OCI-LY1 (cell line): ENCODE results near the gene BRD3.

Experiments used
- EZH2 ChIP-seq: fragments of 200-600 bp; sonication (generic), shearing (Covaris generic); IDR thresholded peaks from 2 replicates; pipeline ENCODE4 v1.8.0; 2017; ENCODE audit warnings: borderline replicate concordance, mixed run types, mild to moderate bottlenecking, antibody characterized with exemption, low read length, moderate library complexity, mixed read lengths
- TF ChIP-seq, protein P1 (sequence below): fragments of 200-600 bp; sonication (generic), shearing (Covaris generic); IDR thresholded peaks from 2 replicates; pipeline ENCODE4 v1.5.1; 2017; ENCODE audit warnings: mild to moderate bottlenecking, antibody characterized with exemption, low read length, moderate library complexity, mixed read lengths

DNA sequence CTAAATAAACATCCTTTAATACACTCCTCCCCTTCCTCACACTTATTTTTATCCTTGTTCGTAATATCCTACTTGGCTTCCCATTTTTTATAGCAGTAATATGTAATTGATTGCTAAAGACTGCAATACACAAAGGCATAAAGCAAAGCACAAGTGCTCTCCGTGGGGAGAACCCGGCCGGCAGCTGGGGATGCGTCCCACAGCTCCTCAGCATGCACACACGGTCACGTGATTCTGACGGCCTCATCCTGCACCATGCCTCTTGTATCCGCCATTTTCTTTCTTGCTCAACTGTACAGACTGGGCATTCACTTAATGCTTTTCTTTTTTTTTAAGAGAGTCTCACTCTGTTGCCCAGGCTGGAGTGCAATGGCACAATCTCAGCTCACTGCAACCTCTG lies 39.8 kb downstream of the BRD3 start:
- TF ChIP-seq, protein P1, sequence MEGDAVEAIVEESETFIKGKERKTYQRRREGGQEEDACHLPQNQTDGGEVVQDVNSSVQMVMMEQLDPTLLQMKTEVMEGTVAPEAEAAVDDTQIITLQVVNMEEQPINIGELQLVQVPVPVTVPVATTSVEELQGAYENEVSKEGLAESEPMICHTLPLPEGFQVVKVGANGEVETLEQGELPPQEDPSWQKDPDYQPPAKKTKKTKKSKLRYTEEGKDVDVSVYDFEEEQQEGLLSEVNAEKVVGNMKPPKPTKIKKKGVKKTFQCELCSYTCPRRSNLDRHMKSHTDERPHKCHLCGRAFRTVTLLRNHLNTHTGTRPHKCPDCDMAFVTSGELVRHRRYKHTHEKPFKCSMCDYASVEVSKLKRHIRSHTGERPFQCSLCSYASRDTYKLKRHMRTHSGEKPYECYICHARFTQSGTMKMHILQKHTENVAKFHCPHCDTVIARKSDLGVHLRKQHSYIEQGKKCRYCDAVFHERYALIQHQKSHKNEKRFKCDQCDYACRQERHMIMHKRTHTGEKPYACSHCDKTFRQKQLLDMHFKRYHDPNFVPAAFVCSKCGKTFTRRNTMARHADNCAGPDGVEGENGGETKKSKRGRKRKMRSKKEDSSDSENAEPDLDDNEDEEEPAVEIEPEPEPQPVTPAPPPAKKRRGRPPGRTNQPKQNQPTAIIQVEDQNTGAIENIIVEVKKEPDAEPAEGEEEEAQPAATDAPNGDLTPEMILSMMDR = no peak
- TF ChIP-seq EZH2 = no peak
